Activated CD8-positive, alpha-beta T cell treated with anti-CD3 and anti-CD28 coated beads for 36 hours (primary cell): ENCODE results near the gene PPP2R2B. TPM values are rescaled to one million over a fixed set of nuclear protein-coding genes. Genes with fewer than 3 reads are reported as not detected.
A peak's percentile ranks its signal among the peaks of the same experiment; 100 is the strongest.

ENCODE experiments used
- ATAC-seq: fragments of 200-7000 bp; cut with Tn5 transposase; one replicate; pipeline ENCODE4 v1.10.0; 2021; ENCODE audit warnings: mild to moderate bottlenecking, moderate library complexity
- CTCF ChIA-PET: fragments of 350-600 bp; sonication (Branson Sonifier 250); formaldehyde crosslinking; loops from one replicate; lab custom pipeline; 2021; ENCODE audit warnings: antibody characterized with exemption; lab: Charles Lee
- POLR2A ChIA-PET: fragments of 350-600 bp; sonication (Branson Sonifier 250); formaldehyde crosslinking; loops from one replicate; lab custom pipeline; 2021; ENCODE audit warnings: antibody characterized with exemption; lab: Charles Lee
- DNase-seq: peaks from one replicate; pipeline ENCODE4 v3.0.0-alpha.2; 2020
- H3K27ac Mint-ChIP-seq: one replicate; pipeline ENCODE4 v1.8.0; 2021; ENCODE audit warnings: mild to moderate bottlenecking, mixed read lengths
- H3K27me3 Mint-ChIP-seq: one replicate; pipeline ENCODE4 v1.8.0; 2021; ENCODE audit warnings: mixed read lengths
- H3K36me3 Mint-ChIP-seq: one replicate; pipeline ENCODE4 v1.8.0; 2021; ENCODE audit warnings: low read depth, mixed read lengths
- H3K4me1 Mint-ChIP-seq: one replicate; pipeline ENCODE4 v1.8.0; 2021; ENCODE audit warnings: low read depth, mixed read lengths
- H3K4me3 Mint-ChIP-seq: one replicate; pipeline ENCODE4 v1.8.0; 2021; ENCODE audit warnings: mild to moderate bottlenecking, moderate library complexity, mixed read lengths
- H3K9me3 Mint-ChIP-seq: one replicate; pipeline ENCODE4 v1.8.0; 2021; ENCODE audit warnings: mixed read lengths
- intact Hi-C: fragments of 100-400 bp; cut with micrococcal nuclease; formaldehyde crosslinking; loops from one replicate; pipeline ENCODE4 v1.10.0; 2022
- total RNA-seq, 2 experiments: library from RNA; stranded (reverse); gene quantifications; one replicate each; pipeline ENCODE4 v1.2.3, GENCODE V29; 2021
- TF ChIP-seq, protein P1 (sequence below): fragments of 200-600 bp; IDR thresholded peaks from one replicate; pipeline ENCODE4 v1.8.0; 2022; ENCODE audit warnings: antibody characterized with exemption, mild to moderate bottlenecking

PPP2R2B gene
- total RNA-seq, 2 experiments from 2014 or later, result 0.56 to 0.65 TPM

DNA sequence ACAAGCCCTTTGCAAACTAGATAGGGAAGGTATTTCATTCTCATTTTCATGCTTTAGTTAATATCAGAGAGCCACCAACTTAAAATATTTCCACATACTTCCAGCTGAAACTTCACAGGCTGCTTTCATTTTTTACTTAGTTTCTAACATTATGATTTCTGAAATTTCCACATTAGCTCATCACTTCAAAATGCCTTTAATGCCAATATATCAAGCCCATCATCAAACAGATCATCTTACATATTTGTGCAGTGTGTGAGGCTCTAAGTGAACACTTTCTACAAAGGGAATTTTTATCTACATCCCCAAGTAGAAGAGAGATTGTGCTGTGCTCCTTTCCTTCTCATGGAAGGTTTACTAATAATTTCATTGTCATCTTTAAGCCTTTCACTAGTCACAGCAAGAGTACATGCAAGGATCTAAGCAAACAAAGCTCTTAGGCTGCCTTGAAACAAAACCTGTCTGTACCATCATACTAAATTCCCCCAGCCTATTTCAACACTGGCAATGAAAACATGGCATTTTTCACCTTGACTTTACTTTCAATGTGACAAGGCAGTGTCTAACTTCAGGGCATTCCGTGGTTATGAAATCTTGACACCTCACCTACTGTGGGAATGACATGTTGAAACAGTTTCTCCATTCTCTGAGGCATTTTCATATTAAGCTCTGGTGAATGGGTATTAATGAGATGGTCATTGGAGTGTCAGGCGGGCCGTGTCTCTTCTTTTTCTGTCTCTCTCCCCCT is 45.4 kb downstream of the PPP2R2B start:
- CTCF ChIA-PET, result no interaction called here
- Mint-ChIP-seq H3K4me3 (no peak overlapping the region), H3K9me3 (no peaks in the 10 kb centered on the region), H3K27ac (no peak overlapping the region), H3K4me1 (no peaks in the 10 kb centered on the region), H3K36me3 (no peaks in the 10 kb centered on the region), H3K27me3 (no peaks in the 10 kb centered on the region)
- POLR2A ChIA-PET, result no interaction called here
- ATAC-seq (no peak), DNase-seq (no peak)
- intact Hi-C loops, result no loop called here
- TF ChIP-seq, protein P1, sequence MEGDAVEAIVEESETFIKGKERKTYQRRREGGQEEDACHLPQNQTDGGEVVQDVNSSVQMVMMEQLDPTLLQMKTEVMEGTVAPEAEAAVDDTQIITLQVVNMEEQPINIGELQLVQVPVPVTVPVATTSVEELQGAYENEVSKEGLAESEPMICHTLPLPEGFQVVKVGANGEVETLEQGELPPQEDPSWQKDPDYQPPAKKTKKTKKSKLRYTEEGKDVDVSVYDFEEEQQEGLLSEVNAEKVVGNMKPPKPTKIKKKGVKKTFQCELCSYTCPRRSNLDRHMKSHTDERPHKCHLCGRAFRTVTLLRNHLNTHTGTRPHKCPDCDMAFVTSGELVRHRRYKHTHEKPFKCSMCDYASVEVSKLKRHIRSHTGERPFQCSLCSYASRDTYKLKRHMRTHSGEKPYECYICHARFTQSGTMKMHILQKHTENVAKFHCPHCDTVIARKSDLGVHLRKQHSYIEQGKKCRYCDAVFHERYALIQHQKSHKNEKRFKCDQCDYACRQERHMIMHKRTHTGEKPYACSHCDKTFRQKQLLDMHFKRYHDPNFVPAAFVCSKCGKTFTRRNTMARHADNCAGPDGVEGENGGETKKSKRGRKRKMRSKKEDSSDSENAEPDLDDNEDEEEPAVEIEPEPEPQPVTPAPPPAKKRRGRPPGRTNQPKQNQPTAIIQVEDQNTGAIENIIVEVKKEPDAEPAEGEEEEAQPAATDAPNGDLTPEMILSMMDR, result no peak

GRCh38 chr5:146828385-146828784 is 50.2 kb downstream of the PPP2R2B start:
- Mint-ChIP-seq H3K27me3 (no peaks in the 10 kb centered on the region), H3K36me3 (no peaks in the 10 kb centered on the region), H3K4me3 (no peak overlapping the region), H3K4me1 (no peaks in the 10 kb centered on the region), H3K9me3 (no peaks in the 10 kb centered on the region), H3K27ac (no peak overlapping the region)
- POLR2A ChIA-PET, result no interaction called here
- DNase-seq (no peak), ATAC-seq (no peak)
- intact Hi-C loops, result no loop called here
- TF ChIP-seq, protein P1, result no peak
- CTCF ChIA-PET, result no interaction called here

DNA sequence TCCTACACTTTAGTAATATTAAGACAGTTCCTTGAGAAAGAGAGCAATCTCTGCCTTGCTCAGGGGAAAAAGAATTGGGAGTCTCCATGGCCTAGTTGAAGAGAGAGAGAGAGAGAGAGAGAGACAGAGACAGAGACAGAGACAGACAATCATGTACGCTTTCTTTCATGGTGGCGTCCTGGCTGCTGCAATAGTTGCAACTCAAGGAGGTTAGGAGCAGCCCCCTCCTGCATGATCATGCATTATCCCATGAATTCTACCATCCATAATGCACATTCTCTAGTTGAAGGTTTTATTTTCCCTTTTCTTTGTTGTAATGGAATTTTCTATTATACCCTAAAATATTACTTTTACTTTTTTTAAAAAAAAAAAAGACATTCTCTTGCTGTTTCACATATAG is 50.7 kb downstream of the PPP2R2B start:
- no peak overlapping the region for H3K4me3 Mint-ChIP-seq

DNA sequence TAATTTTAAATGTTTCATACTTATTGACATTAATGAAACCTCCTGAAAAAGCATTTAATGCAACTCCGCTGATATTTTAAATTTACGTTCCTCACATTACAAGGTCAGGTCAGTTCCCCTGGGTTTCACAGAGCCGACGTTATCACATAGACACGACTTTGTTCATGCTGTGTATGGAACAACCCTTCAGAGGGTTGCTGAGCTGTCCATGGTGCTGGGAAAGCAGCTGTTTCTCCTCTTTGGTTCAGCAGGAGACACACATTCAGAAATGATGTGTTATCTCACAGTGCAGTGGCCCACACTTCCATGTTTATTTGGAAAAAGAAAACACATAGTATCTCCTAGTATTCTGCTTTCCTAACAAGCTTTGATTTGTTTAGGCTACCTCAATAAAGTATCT is 53.5 kb downstream of the PPP2R2B start:
- TF ChIP-seq, protein P1, result no peak
- H3K4me3 Mint-ChIP-seq, result no peak overlapping the region
- intact Hi-C loops, result no loop called here
- ChIA-PET CTCF (interaction anchor here (1.0 kb wide), 1 partner anchor 22 kb away, joined by 3 read pairs; no protein-coding TSS in a partner anchor), POLR2A (no interaction called here)
- peak; percentile 32 for DNase-seq
- H3K27me3 Mint-ChIP-seq, result no peaks in the 10 kb centered on the region
- H3K36me3 Mint-ChIP-seq, result no peaks in the 10 kb centered on the region
- no peak for ATAC-seq
- H3K27ac Mint-ChIP-seq, result no peak overlapping the region
- no peaks in the 10 kb centered on the region for H3K9me3 Mint-ChIP-seq
- H3K4me1 Mint-ChIP-seq, result no peaks in the 10 kb centered on the region

More for the DNA sequence above, 50.7 kb downstream of the PPP2R2B start:
- H3K27ac Mint-ChIP-seq, result no peak overlapping the region
- ChIA-PET POLR2A (no interaction called here), CTCF (no interaction called here)
- no peaks in the 10 kb centered on the region for H3K36me3 Mint-ChIP-seq
- TF ChIP-seq, protein P1, result no peak
- H3K4me1 Mint-ChIP-seq, result no peaks in the 10 kb centered on the region
- no peaks in the 10 kb centered on the region for H3K9me3 Mint-ChIP-seq
- no peaks in the 10 kb centered on the region for H3K27me3 Mint-ChIP-seq
- DNase-seq (no peak), ATAC-seq (no peak)
- intact Hi-C loops, result no loop called here

DNA sequence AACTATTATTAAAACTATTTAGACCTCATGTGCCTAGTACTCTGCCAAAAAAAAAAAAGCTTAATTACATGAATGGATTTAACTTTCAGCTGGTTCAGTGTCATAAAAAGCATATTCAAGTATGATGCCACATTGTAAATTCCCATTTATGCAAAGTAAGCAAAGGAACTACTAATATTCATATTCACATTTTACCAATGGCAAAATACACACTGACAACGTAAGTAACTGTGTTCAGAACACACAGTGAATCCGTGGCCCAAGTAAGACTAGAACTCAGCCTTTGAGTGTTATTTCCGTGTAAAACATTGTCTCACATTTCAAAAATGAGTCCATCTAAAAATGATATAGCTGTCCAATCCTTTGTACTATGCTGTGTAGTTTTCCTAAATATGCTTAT is 56.8 kb downstream of the PPP2R2B start:
- ChIA-PET CTCF (no interaction called here), POLR2A (no interaction called here)
- DNase-seq (no peak), ATAC-seq (no peak)
- H3K4me1 Mint-ChIP-seq, result no peaks in the 10 kb centered on the region
- intact Hi-C loops, result no loop called here
- H3K9me3 Mint-ChIP-seq, result no peaks in the 10 kb centered on the region
- no peaks in the 10 kb centered on the region for H3K36me3 Mint-ChIP-seq
- no peak overlapping the region for H3K4me3 Mint-ChIP-seq
- H3K27me3 Mint-ChIP-seq, result no peaks in the 10 kb centered on the region
- no peak overlapping the region for H3K27ac Mint-ChIP-seq
- TF ChIP-seq, protein P1, result no peak
